GM18511 (cell line): ENCODE data around the gene AP3S2.
"Not testable (repeated sequence)": the region's sequence is repeated elsewhere in the genome, so short reads cannot be mapped to it uniquely, and the experiment has no call there.

Source experiments
- ATAC-seq: cut with Tn5 transposase; IDR thresholded peaks from one replicate; pipeline ENCODE4 v1.9.1; 2021; ENCODE audit warnings: mild to moderate bottlenecking, moderate library complexity; ENCODE audit not compliant: unreplicated experiment

AP3S2 gene

GRCh38 chr15:89802986-89803824, 90.6 kb downstream of the AP3S2 start:
- no peak for ATAC-seq

- no peak for ATAC-seq
Measured at GRCh38 chr15:89802231-89802928, 91.4 kb downstream of the AP3S2 start.

- ATAC-seq: no peak
Measured at GRCh38 chr15:89801471-89802195, 92.2 kb downstream of the AP3S2 start.

DNA sequence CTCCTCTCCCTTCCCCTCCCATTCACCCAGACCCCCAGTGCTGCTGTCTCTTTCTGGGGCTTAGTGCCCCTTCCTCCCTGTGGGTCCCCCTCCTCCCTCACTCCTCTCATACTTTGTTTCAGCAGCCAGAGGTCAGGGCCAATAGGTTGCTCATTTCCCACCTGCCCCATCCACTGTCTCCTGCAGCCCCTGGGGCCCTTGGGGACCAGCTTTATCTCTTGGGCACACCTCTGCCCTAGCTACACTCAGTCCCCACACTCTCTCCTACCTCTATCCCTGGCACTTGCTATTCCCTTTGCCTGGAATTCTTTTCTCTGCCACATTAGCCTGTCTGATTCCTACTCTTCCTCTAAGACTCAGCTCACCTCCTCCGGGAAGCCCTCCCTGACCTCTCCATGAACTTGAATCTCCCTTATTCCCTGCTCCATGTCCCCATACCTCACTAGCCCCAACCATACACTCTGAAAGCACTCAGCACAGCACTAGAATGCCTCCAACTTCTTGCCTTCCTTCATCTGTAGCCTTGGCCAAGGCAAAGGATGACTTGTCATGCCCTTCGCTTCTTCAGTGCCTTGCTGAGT, 93.8 kb downstream of the AP3S2 start:
- no peak for ATAC-seq

DNA sequence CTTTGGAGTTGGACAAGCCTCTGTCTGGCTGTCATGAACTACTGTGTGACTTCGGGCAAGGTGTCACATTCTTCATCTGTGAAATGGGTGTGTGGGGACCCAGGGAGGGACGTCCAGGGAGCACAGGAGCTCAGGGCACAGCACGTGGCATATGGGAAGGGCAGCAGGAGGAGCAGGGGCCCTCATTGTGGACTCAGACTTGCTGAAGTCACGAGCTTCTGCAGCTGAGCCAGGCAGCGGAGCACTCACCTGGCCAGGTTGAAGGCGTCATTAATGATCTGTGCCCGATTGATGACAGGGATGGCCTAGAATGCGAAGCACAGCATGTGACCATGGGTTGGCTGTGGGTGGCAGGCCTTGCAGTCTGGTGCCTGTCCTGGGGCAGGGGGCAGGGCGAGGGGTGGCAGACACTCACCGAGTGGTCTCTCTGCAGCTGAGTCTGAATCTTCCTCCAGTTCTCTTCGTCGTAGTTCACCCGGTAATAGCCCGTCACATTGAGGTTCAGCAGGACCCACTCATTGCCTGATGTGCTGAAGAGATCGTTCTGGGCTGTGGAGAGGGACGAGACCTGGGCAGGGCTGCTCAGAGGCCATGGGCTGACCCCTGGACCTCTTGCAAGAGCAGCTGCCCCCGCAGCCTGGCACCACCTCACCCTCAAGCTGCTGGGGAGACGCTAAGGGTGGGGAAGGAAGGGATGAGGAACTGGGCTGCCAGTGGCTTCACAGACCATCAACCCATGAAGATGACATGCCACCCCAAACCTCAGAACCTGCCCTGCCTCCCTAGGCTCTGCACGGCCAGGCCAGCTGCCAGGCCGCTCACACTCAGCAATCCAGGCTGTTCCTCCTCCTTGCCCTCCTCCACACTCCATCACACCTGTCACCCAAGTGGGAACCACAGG, 94.5 kb downstream of the AP3S2 start:
- no peak for ATAC-seq

DNA sequence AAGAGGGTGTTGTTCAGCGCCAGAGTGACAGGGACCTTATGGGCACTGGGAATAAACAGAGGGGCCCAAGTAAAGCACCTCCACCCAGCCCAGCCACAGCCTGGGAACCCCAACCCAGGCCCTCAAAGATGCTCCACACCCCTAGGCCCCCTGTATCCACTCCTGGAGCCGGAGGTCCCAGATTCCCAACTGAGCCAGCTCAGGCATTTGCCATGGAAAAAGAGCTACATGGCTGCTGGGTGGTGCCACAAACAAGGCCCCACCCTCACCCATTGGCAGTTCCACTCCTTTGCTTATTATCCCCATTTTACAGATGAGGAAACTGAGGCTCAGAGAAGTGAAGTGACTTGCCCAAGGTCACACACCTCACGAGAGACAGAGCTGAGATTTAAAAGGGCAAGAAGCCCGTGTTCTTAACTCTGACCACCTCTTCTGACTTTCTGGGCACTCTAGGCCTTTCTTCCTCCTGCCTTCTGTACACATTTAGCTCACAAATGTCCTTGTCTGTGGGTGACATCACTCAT, 96.1 kb downstream of the AP3S2 start:
- ATAC-seq: no peak

- ATAC-seq: no peak
Measured at GRCh38 chr15:89795996-89796395, 97.8 kb downstream of the AP3S2 start.

DNA sequence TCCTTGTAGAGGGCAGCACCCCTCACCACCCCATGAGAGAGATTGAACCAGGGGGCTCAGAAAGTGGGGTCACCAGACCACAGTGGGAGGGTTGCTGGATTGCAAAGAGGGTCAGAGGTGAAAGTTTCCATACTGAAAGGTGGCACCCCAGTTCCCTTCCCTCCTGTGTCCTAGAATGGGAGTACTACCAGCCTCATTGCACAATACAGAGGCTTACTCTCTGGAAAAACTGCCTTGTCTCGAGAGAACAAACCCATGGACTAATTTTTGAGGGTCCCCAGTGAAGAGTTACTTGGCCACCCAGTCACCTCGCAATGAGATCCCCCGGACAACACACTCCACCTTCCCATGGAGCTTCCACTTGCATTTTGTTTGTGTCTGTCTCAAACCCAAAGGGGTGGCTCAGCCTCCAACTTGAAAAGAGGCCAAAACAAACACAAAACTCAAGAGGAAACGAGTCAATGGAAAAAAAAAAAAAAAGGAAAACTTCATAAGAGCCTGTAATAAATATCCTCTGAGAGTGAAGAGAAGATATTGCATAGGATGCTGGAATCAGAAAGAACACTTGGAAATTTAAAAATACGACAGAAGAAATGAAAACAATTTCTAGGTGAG, 99.1 kb downstream of the AP3S2 start:
- ATAC-seq: no peak

DNA sequence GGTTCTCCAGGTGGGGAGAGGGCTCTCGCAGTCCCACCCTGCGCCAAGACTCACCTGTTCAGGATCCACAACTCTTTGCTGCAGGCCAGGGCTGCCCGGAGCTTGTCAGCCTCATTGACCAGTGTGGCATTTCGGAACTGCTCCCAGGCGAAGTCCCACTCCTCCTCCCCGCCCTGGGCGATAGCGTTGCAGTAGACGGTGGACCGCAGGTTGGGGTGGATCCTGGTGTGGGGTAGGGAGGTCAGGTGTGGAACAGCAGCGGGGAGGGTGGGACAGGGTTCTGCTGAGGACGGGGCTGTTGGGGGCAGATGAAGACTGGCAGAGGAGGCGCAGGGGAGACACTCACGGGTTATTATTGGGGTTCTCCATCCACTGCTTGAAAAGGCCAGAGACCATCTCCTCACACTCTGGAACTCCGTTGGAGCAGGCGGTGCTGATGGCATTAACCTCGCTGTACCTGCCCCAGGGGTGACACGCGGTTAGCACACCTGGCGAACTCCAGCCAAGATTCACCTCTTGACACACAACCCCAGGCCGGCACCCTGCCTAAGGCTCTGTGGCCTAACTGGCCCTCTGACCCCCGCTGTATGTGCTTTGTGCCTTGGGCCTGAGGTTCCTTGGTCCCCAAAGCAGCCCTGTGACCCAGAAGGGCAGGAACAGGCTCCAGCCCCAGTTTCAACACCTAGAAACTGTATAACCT, 101.5 kb downstream of the AP3S2 start:
- ATAC-seq: no peak

GRCh38 chr15:89790661-89791060, 103.1 kb downstream of the AP3S2 start:
- ATAC-seq: no peak

GRCh38 chr15:89790206-89790605, 103.6 kb downstream of the AP3S2 start:
- no peak for ATAC-seq

- ATAC-seq: not testable (repeated sequence)
Measured at GRCh38 chr15:89788585-89788984, 105.2 kb downstream of the AP3S2 start.

GRCh38 chr15:89787944-89788343, 105.8 kb downstream of the AP3S2 start:
- ATAC-seq: no peak

- ATAC-seq: no peak
Measured at GRCh38 chr15:89785774-89786140, 108.0 kb downstream of the AP3S2 start.

GRCh38 chr15:89785064-89785773, 108.6 kb downstream of the AP3S2 start:
- no peak for ATAC-seq

DNA sequence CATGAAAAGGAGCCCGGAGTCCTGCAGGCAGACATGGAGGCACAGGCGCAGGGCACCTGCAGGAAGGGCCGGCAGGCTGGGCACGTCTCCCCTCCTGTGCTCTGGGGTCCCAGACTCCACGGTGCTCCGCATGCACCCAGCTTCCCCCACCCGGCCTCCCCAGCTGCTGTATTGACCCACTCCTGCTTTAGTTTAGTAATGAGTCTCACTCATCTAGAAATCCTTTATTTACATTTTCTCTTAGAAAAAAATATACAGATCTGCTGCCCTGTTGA, 109.2 kb downstream of the AP3S2 start:
- no peak for ATAC-seq

GRCh38 chr15:89783861-89784685, 109.7 kb downstream of the AP3S2 start:
- no peak for ATAC-seq
